NCI-H1436 treated with DMSO at 0.1 percent for 48 hours (cell line): Measurements from ENCODE around the gene CERS2.

Experiments
- DNase-seq: peaks from one replicate; lab custom pipeline; 2025; lab: John Stamatoyannopoulos, UW

CERS2 gene

DNA sequence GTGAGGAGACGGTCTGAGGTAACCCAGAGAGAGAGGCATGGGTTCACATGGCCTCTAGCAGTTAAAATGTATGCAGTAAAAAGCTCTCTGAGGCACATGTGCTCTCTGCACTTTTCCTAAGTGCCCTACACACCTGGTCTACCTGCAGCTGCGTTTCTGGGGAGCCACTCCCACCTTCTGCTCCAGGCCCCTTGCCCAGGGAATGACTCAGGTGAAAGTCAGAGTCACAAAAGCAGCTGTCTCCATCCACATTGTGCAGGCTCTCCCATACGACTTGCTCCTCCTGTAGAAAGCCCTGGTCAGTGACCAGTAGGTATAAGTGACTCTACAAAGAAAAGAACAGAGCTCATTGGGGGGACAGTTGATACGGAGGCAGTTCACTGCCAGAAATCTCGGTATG is 23.3 kb upstream of the CERS2 start:
- DNase-seq, result no peak

DNA sequence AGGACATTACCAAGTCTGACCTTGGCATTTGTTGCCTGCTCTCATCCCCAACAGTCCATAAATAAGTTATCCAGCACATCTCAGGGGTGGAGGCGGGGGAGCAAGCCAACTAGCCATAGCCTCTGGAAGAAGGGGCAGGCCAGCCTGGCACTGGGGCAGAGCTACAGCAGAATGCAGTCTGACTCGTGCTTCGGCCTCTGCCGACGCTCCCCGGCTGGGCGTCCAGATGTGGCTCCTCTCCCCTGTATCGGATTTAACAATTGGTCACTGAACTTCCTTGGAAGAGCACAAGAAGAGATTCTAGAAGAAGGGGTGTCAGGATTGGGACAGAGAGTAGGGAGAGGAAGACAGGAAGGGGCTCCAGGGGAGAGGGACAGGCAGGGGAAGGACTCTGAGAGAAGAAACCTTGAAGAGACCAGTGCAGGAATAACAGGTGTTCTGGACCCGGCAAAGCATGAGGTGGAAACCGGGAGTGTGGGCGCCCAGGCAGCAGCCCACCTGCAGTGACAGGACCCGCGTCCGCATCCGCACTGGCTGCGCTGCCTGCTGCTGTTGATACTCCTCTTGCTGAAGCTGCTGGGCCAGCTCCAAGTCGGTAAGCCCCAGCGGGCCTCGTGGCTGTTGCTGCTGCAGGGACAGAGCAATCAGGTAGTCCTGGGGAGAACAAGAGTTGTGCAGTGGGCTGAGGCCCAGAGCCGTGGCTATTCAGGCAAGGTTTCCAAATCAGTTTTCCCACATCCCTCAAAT is 22.7 kb upstream of the CERS2 start:
- DNase-seq, result no peak

DNA sequence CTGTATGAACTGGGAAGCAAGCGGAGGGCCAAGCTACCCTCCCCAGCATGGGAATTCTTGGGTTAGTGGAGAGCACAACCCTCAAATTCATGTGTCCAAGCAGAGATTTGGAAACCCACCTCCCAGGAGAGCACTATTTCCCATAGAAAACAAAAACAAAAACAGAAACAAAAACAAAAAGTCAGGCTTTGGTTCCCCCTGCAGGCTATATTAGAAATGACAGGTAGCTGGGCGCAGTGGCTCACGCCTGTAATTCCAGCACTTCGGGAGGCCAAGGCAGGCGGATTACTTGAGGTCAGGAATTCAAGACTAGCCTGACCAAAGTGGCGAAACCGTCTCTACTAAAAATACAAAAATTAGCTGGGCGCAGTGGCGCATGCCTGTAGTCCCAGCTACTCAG is 21.3 kb upstream of the CERS2 start:
- DNase-seq, result no peak

DNA sequence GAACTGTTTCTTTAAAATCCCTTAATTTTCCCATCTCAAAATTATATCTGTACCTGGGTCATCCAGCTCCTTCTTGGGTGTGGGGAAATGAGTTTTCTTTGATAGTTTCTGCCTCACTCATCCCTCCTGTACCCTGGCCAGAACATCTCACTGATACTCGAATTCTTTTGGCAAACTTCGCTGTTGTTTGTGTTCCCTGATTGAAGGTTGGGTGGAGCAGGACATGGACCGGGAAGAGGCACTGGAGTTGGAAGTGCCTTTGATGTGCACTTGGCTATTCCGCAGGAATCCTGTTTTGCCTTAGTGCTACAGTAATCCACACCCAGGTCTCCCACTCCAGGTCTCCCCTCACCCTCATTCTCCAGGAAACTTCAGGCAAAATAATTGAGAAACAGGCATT is 20.8 kb upstream of the CERS2 start:
- no peak for DNase-seq

GRCh38 chr1:150994248-150994647 is 19.6 kb upstream of the CERS2 start:
- DNase-seq, result no peak

DNA sequence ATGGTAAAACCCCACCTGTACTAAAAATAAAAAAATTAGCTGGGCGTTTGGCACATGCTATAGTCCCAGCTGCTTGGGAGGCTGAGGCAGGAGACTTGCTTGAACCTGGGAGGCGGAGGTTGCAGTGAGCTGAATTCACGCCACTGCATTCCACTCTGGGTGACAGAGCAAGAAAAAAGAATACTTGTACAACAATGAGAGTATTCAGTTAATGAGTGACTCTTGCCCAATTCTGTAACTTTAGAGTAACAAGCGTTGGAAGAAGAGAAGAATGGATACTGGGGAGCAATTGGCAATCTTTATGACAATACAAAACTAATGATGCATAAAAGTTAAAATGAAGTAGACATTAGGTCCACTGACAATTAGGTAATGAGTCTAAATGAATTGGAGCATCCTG is 18.0 kb upstream of the CERS2 start:
- DNase-seq, result no peak

DNA sequence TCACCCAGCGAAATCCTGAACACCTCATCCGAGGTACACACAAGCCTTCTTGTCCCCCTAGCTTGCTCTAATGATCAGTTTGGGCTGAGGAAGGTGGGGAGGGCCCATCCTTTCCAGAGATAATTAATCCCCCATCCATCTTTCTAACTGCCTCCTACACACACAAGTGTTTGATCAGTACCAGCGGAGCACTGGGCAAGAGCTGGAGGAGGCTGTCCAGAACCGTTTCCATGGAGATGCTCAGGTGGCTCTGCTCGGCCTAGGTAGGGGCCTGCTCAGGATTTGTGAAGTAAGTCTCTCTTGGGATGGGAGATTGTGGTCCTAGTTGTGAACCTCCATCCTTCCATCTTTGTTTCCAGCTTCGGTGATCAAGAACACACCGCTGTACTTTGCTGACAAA is 13.3 kb upstream of the CERS2 start:
- DNase-seq, result no peak

DNA sequence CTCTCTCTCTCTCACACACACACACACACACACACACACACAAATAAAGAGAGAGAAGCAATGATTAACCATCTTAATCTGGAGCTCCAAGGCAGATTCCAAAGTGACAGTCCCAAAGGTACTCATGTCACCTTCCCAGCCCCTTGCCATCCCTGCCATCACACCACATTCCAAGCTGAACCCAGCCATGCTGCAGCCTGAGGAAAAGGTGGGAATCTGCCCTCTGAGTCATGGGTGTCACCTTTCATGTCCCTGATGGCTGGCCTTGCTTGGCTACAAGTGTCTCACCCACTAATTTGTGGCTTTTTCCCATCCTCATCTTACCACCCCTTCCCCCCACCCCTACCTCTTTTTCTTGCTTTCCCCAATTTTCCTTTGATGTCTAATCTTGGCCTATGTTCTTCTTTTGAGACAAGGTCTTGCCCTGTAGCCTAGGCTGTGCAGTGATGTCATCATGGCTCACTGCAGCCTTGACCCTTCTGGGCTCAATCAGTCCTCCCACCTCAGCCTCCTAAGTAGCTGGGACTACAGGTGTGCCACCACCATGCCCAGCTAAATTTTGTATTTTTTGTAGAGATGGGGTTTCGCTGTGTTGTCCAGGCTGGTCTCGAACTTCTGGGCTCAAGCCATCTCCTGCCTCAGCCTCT is 10.7 kb upstream of the CERS2 start:
- DNase-seq, result no peak

GRCh38 chr1:150981805-150982712 is 7.4 kb upstream of the CERS2 start, which contains the start of gene ANXA9:
Gene ANXA9 (plus strand): TSS chr1:150982292. CDS start chr1:150983106, 814 bp downstream.
- no peak for DNase-seq

GRCh38 chr1:150981177-150981804 is 6.7 kb upstream of the CERS2 start:
- DNase-seq, result no peak

DNA sequence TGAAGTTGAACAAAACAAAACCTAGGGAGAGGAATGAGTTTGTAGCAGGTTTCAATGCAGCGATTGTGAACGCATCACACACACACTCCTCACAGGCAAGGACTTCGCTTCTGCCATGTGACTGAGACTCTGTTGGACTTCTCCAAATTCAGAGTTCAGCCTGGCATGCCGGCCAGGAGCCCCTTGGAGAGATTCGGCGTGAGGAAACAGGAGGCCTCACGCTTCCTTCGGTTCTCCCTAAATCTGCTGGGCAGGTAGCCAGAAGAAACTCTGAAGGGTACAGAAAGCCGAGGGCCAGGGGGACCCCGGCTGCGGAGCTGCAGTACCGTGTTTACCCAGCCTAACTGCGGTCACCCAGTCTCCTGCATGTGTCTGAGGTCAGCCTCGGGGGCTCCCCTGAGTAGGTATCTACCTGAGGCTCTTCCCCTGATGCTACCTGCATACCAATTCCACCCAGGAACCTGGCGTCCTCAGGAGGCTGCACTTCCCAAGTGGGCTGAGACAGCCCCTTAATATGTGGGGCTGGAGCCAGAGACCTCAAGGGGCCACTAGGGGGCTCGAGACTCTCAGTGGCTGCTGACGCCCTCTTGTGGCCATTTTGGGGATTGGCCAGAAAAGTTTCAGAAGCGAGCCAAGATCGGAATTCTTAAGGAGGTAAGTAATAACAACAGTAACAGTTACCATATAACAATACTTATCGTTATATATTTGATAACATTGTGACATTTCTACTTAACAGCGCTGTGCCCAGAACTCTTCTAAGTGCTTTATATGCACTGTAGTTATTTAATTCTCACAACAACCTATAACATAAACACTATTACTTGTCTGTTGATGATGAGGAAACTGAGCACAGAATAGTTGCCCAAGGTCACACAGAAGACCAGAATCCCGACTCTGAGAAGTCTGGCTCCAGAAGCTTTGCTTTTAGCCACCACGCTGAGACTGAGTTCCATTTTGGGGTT is 4.7 kb upstream of the CERS2 start:
- DNase-seq, result no peak

- no peak for DNase-seq
Measured at GRCh38 chr1:150976879-150977694, 2.5 kb upstream of the CERS2 start.

GRCh38 chr1:150976401-150976821 is 1.8 kb upstream of the CERS2 start:
- DNase-seq, result no peak

GRCh38 chr1:150973836-150974579 is 627 bp downstream of the CERS2 start:
- no peak for DNase-seq

GRCh38 chr1:150973258-150973835 is 1.3 kb downstream of the CERS2 start:
- no peak for DNase-seq

DNA sequence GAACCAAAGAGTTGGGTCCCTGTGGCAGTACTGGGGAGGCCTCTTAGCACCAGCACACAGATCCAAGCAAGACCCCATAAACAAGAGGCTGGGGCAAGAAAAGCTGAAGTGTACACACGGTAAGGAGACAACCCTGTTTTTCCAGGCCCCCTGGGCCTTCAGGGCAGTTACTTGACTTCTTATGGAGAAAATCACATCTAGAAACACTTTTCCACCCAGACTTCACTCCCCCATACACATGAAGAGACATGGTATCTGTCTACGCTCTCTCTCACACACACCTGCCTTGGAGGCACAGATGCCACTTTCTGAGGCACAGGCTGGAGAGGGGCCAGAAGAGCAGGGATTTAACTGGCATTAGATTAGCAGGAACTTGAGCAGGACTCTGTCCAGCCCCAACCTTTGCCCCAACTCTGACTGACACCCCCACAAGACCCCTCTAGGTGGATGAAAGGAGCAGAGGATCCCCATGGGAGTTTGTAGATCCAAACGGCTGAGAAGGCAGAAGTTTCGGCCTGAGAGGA is 2.2 kb downstream of the CERS2 start:
- no peak for DNase-seq

DNA sequence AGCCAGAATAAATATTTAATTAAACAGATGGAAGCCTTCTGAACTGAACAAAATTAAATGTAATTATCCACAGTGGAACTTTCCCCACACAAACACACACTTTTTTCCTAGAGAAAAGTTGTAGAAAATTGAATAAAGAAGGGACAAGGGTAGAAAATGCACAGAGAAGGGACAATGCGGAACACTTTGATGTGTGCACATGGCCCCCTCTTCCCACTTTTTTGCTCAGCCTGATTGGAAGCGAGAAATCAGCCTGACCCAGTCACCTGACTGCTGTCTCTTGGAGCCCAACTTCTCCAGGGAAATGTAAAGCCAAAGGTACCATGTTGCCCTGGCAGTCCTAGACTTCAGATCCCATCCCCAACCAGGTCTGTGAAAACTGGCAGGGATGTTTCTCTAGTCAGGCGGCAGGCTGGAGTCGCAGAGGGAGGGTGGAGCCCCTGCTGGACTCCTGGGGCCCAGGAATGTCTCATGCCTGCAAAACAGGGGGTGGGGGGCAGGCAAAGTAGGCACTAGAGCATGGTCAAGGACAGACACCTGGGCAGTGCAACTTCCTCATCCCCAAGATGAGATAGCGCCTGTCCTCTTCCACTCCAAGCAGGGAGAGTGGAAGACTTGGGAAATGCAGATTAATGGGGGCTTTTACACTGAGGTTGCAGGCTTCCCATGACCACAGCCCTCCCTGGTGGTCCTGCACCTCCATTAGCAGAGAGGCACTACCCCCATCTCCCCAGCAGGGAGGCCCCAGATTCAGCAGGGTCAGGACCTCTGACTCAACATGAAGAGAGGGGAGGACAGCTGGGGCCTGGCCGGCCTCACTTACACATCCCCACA is 2.8 kb downstream of the CERS2 start:
- DNase-seq, result no peak
